ENCODE data around the gene MZB1.
"Not testable (repeated sequence)": the region's sequence is repeated elsewhere in the genome, so short reads cannot be mapped to it uniquely, and the experiment has no call there.

MZB1 gene

GRCh38 chr5:139418793-139419192, 29.1 kb upstream of the MZB1 start:
- H3K9me3 ChIP-seq (ENCODE audit: control insufficient read depth, insufficient read depth, low read length) = no peaks in the 10 kb centered on the region
- no peaks in the 10 kb centered on the region for H3K36me3 ChIP-seq (ENCODE audit: control insufficient read depth, insufficient read depth, low read length)
- peaks cover 2% of the 10 kb centered on the region for H3K4me1 ChIP-seq (ENCODE audit: control insufficient read depth, insufficient read depth, low read length)
- H3K27me3 ChIP-seq (ENCODE audit: control insufficient read depth, insufficient read depth, low read length) = no peaks in the 10 kb centered on the region
- no peak overlapping the region for H3K4me3 ChIP-seq (ENCODE audit: low read depth, low read length)
- no peak overlapping the region for H3K9ac ChIP-seq (ENCODE audit: low read depth, low read length)

GRCh38 chr5:139417214-139417613, 27.5 kb upstream of the MZB1 start:
- no peak overlapping the region for H3K9ac ChIP-seq (ENCODE audit: low read depth, low read length)
- H3K4me3 ChIP-seq (ENCODE audit: low read depth, low read length) = no peak overlapping the region
- H3K9me3 ChIP-seq (ENCODE audit: control insufficient read depth, insufficient read depth, low read length) = no peaks in the 10 kb centered on the region
- no peaks in the 10 kb centered on the region for H3K27me3 ChIP-seq (ENCODE audit: control insufficient read depth, insufficient read depth, low read length)
- H3K4me1 ChIP-seq (ENCODE audit: control insufficient read depth, insufficient read depth, low read length) = peaks cover 2% of the 10 kb centered on the region
- H3K36me3 ChIP-seq (ENCODE audit: control insufficient read depth, insufficient read depth, low read length) = no peaks in the 10 kb centered on the region

- H3K4me3 ChIP-seq (ENCODE audit: low read depth, low read length) = no peak overlapping the region
- H3K36me3 ChIP-seq (ENCODE audit: control insufficient read depth, insufficient read depth, low read length) = no peaks in the 10 kb centered on the region
- no peak overlapping the region for H3K9ac ChIP-seq (ENCODE audit: low read depth, low read length)
- H3K4me1 ChIP-seq (ENCODE audit: control insufficient read depth, insufficient read depth, low read length) = peaks cover 2% of the 10 kb centered on the region
- no peaks in the 10 kb centered on the region for H3K9me3 ChIP-seq (ENCODE audit: control insufficient read depth, insufficient read depth, low read length)
- H3K27me3 ChIP-seq (ENCODE audit: control insufficient read depth, insufficient read depth, low read length) = no peaks in the 10 kb centered on the region
Measured at GRCh38 chr5:139416651-139417050, 26.9 kb upstream of the MZB1 start.

GRCh38 chr5:139415869-139416268, 26.2 kb upstream of the MZB1 start:
- no peaks in the 10 kb centered on the region for H3K9me3 ChIP-seq (ENCODE audit: control insufficient read depth, insufficient read depth, low read length)
- H3K4me3 ChIP-seq (ENCODE audit: low read depth, low read length) = no peak overlapping the region
- no peaks in the 10 kb centered on the region for H3K36me3 ChIP-seq (ENCODE audit: control insufficient read depth, insufficient read depth, low read length)
- no peaks in the 10 kb centered on the region for H3K27me3 ChIP-seq (ENCODE audit: control insufficient read depth, insufficient read depth, low read length)
- H3K4me1 ChIP-seq (ENCODE audit: control insufficient read depth, insufficient read depth, low read length) = peaks cover 2% of the 10 kb centered on the region
- H3K9ac ChIP-seq (ENCODE audit: low read depth, low read length) = no peak overlapping the region

- Histone ChIP-seq H3K9ac (ENCODE audit: low read depth, low read length) (no peak overlapping the region), H3K4me1 (ENCODE audit: control insufficient read depth, insufficient read depth, low read length) (peaks cover 2% of the 10 kb centered on the region), H3K4me3 (ENCODE audit: low read depth, low read length) (no peak overlapping the region), H3K36me3 (ENCODE audit: control insufficient read depth, insufficient read depth, low read length) (no peaks in the 10 kb centered on the region), H3K27me3 (ENCODE audit: control insufficient read depth, insufficient read depth, low read length) (no peaks in the 10 kb centered on the region), H3K9me3 (ENCODE audit: control insufficient read depth, insufficient read depth, low read length) (no peaks in the 10 kb centered on the region)
Measured at GRCh38 chr5:139415221-139415861, 25.6 kb upstream of the MZB1 start.

GRCh38 chr5:139414581-139415130, 24.9 kb upstream of the MZB1 start:
- no peaks in the 10 kb centered on the region for H3K4me1 ChIP-seq (ENCODE audit: control insufficient read depth, insufficient read depth, low read length)
- H3K4me3 ChIP-seq (ENCODE audit: low read depth, low read length) = no peak overlapping the region
- H3K9me3 ChIP-seq (ENCODE audit: control insufficient read depth, insufficient read depth, low read length) = no peaks in the 10 kb centered on the region
- no peaks in the 10 kb centered on the region for H3K27me3 ChIP-seq (ENCODE audit: control insufficient read depth, insufficient read depth, low read length)
- H3K9ac ChIP-seq (ENCODE audit: low read depth, low read length) = no peak overlapping the region
- no peaks in the 10 kb centered on the region for H3K36me3 ChIP-seq (ENCODE audit: control insufficient read depth, insufficient read depth, low read length)

- Histone ChIP-seq H3K9me3 (ENCODE audit: control insufficient read depth, insufficient read depth, low read length) (no peaks in the 10 kb centered on the region), H3K4me3 (ENCODE audit: low read depth, low read length) (no peak overlapping the region), H3K27me3 (ENCODE audit: control insufficient read depth, insufficient read depth, low read length) (no peaks in the 10 kb centered on the region), H3K4me1 (ENCODE audit: control insufficient read depth, insufficient read depth, low read length) (no peaks in the 10 kb centered on the region), H3K9ac (ENCODE audit: low read depth, low read length) (no peak overlapping the region), H3K36me3 (ENCODE audit: control insufficient read depth, insufficient read depth, low read length) (no peaks in the 10 kb centered on the region)
Measured at GRCh38 chr5:139413963-139414362, 24.2 kb upstream of the MZB1 start.

GRCh38 chr5:139413153-139413552, 23.4 kb upstream of the MZB1 start:
- Histone ChIP-seq H3K27me3 (ENCODE audit: control insufficient read depth, insufficient read depth, low read length) (no peaks in the 10 kb centered on the region), H3K9me3 (ENCODE audit: control insufficient read depth, insufficient read depth, low read length) (no peaks in the 10 kb centered on the region), H3K9ac (ENCODE audit: low read depth, low read length) (no peak overlapping the region), H3K36me3 (ENCODE audit: control insufficient read depth, insufficient read depth, low read length) (no peaks in the 10 kb centered on the region), H3K4me3 (ENCODE audit: low read depth, low read length) (no peak overlapping the region), H3K4me1 (ENCODE audit: control insufficient read depth, insufficient read depth, low read length) (no peaks in the 10 kb centered on the region)

- Histone ChIP-seq H3K4me3 (ENCODE audit: low read depth, low read length) (no peak overlapping the region), H3K36me3 (ENCODE audit: control insufficient read depth, insufficient read depth, low read length) (no peaks in the 10 kb centered on the region), H3K27me3 (ENCODE audit: control insufficient read depth, insufficient read depth, low read length) (peaks cover 10% of the 10 kb centered on the region), H3K4me1 (ENCODE audit: control insufficient read depth, insufficient read depth, low read length) (no peaks in the 10 kb centered on the region), H3K9me3 (ENCODE audit: control insufficient read depth, insufficient read depth, low read length) (no peaks in the 10 kb centered on the region), H3K9ac (ENCODE audit: low read depth, low read length) (no peak overlapping the region)
Measured at GRCh38 chr5:139410993-139411828, 21.5 kb upstream of the MZB1 start.

- no peak overlapping the region for H3K9ac ChIP-seq (ENCODE audit: low read depth, low read length)
- H3K9me3 ChIP-seq (ENCODE audit: control insufficient read depth, insufficient read depth, low read length) = no peaks in the 10 kb centered on the region
- H3K27me3 ChIP-seq (ENCODE audit: control insufficient read depth, insufficient read depth, low read length) = peaks cover 10% of the 10 kb centered on the region
- H3K4me3 ChIP-seq (ENCODE audit: low read depth, low read length) = no peak overlapping the region
- no peaks in the 10 kb centered on the region for H3K4me1 ChIP-seq (ENCODE audit: control insufficient read depth, insufficient read depth, low read length)
- H3K36me3 ChIP-seq (ENCODE audit: control insufficient read depth, insufficient read depth, low read length) = no peaks in the 10 kb centered on the region
Measured at GRCh38 chr5:139410121-139410992, 20.6 kb upstream of the MZB1 start.

GRCh38 chr5:139409116-139409515, 19.4 kb upstream of the MZB1 start:
- H3K4me1 ChIP-seq (ENCODE audit: control insufficient read depth, insufficient read depth, low read length); H3K9ac ChIP-seq (ENCODE audit: low read depth, low read length); H3K4me3 ChIP-seq (ENCODE audit: low read depth, low read length); H3K9me3 ChIP-seq (ENCODE audit: control insufficient read depth, insufficient read depth, low read length); H3K36me3 ChIP-seq (ENCODE audit: control insufficient read depth, insufficient read depth, low read length): not testable (repeated sequence)
- H3K27me3 ChIP-seq (ENCODE audit: control insufficient read depth, insufficient read depth, low read length) = peaks cover 10% of the 10 kb centered on the region
